ENCODE data around the gene CCDC102A.
"Not testable (repeated sequence)": the region's sequence is repeated elsewhere in the genome, so short reads cannot be mapped to it uniquely, and the experiment has no call there.

CCDC102A gene

DNA sequence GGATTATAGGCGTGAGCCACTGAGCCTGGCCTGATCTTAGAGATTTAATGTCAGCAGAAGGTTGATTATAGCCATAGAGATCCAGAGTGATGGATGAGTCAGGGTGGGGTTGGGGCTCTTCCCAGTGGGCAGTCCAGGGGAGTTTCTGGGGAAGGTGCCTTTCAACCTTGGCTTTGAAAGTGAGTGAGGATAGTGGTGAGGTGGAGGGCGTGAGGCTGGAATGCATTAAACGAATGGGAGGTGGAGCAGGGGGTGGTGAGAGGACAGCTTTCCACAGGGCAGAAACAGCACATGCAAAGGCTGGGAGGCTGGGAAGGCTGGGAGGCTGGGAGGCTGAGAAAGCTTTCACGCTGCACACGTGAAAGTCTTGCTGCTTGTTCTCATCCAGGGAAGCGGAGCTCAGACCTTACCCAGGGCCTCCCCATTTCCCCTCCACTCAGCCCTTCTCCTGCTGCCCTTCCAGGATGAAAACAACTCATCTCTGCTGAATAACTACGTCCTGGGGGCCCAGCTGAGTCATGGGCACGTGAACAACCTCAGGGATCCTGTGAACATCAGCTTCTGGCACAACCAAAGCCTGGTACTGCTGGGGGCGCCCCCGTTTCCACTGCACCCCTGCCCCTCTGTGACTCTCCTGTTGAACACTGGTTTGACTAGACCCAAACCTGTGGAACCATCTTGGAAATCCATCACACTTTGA lies 28.4 kb upstream of the CCDC102A start:
- DNase-seq: no peak

GRCh38 chr16:57563761-57564160 lies 27.4 kb upstream of the CCDC102A start:
- DNase-seq: no peak

GRCh38 chr16:57563487-57563750 lies 27.0 kb upstream of the CCDC102A start:
- DNase-seq: no peak

GRCh38 chr16:57562669-57563486 lies 26.5 kb upstream of the CCDC102A start:
- DNase-seq: no peak

GRCh38 chr16:57562066-57562465 lies 25.7 kb upstream of the CCDC102A start:
- DNase-seq: no peak

- no peak for DNase-seq
These were observed 22.9 kb upstream of the CCDC102A start for GRCh38 chr16:57559072-57559790.

DNA sequence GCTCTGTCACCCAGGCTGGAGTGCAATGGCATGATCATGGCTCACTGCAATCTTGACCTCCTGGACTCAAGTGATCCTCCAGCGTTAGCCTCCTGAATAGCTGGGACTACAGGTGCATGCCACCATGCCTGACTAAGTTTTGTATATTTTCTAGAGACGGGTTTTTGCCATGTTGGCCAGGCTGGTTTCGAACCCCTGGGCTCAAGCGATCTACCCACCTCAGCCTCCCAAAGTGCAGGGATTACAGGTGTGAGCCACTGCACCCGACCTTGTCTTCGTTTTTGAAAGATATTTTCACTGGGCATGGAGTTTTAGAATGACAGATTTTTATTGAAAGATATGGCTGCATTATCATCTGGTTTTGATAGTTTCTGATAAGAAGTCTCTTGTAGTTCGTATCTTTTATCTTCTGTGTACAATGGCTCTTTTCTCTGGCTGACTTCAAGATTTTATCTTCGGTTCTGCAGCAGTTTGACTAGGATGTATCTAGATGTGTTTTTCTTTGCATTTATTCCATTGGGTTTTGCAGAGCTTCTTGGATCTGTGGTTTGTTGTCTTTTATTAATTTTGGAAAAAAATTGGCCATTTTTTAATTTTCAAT lies 20.7 kb upstream of the CCDC102A start:
- DNase-seq: no peak

DNA sequence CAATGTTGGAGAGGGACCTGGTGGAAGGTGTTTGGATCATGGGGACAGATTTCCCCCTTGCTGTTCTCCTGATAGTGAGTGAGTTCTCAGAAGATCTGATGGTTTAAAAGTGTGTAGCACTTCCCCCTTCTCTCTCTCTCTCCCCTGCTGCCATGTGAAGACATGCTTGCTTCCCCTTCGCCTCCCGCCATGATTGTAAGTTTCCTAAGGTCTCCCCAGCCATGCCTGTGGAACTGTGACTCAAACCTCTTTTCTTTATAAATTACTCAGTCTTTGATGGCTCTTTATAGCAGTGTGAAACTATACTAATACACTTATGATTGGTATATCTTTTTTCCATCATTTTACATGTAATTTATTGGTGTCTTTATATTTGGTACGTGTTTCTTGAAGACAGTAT lies 19.5 kb upstream of the CCDC102A start:
- DNase-seq: no peak

DNA sequence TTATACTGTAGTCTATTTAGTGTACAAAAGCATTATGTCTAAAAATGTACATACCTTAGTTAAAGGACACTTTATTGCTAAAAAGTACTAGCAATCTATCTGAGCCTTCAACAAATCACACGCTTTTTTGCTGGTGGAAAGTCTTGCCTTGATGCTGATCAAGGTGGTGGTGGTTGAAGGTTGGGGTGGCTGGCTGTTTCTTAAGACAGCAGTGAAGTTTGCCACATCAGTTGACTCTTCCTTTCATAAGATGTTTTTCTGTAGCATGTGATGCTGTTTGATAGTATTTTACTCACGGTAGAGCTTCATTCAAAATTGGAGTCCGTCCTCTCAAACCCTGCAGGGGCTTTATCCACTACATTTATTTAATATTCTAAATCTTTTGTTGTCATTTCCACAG lies 14.7 kb upstream of the CCDC102A start:
- DNase-seq: no peak

DNA sequence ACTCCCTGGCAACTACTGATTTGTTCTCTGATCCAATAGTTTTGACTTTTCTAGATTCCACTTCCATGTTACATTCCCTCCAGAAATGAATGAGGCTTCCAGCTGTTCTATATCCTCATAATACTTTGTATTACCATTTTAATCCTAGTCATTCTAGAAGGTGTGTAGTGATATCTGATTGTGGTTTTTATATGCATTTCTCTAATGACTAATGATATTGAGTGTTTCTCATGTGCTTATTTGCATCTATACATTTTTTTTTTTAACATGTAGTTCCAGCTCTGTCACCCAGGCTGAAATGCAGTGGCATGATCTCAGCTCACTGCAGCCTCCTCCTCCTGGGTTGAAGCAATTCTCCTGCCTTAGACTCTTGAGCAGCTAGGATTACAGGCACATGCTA lies 13.4 kb upstream of the CCDC102A start:
- no peak for DNase-seq

- no peak for DNase-seq
These were observed 12.0 kb upstream of the CCDC102A start for GRCh38 chr16:57548408-57548807.

DNA sequence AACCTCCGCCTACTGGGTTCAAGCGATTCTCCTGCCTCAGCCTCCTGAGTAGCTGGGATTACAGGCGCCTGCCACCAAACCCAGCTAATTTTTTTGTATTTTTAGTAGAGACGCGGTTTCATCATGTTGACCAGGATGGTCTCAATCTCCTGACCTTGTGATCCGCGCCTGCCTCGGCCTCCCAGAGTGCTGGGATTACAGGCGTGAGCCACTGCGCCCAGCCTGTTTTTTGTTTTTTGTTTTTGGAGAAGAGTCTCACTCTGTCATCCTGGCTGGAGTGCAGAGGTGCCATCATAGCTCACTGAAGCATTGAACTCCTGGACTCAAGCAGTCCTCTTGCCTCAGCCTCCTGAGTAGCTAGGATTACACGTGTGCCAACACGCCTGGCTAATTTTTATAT lies 11.2 kb upstream of the CCDC102A start:
- not testable (repeated sequence) for DNase-seq

- DNase-seq: no peak
These were observed 7.8 kb upstream of the CCDC102A start for GRCh38 chr16:57544124-57544653.

DNA sequence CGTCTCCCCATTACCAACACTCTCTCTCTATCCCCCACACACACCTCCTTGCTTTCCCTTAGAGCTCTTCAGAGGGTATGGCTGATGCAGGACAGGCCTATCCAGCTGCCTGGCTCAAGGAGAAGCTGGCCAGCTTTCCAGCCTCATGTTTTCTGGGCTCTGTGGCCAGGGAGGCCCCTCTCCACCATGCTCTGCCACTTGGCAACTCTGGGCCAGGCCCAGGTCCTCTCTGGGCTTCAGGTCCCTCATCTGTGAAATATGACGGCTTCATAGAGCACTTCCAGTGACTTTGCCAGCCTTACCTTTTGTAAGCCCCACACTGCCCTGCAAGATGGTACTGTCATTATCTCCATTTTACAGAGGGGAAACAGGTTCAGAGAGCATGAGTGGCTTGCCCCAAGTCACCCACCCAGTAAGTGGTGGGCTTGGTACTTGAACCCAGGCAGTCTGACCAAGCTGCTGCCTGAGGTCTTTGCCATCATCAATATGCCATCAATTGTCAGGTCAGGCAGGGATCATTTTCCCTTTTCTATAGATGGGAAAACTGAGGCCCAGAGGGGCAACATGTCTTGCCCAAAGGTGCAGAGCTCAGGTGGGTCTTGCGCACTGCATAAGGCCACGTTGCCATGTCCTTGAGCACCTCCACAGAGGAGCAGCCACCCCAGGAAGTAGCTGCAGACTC lies 5.5 kb upstream of the CCDC102A start:
- no peak for DNase-seq

DNA sequence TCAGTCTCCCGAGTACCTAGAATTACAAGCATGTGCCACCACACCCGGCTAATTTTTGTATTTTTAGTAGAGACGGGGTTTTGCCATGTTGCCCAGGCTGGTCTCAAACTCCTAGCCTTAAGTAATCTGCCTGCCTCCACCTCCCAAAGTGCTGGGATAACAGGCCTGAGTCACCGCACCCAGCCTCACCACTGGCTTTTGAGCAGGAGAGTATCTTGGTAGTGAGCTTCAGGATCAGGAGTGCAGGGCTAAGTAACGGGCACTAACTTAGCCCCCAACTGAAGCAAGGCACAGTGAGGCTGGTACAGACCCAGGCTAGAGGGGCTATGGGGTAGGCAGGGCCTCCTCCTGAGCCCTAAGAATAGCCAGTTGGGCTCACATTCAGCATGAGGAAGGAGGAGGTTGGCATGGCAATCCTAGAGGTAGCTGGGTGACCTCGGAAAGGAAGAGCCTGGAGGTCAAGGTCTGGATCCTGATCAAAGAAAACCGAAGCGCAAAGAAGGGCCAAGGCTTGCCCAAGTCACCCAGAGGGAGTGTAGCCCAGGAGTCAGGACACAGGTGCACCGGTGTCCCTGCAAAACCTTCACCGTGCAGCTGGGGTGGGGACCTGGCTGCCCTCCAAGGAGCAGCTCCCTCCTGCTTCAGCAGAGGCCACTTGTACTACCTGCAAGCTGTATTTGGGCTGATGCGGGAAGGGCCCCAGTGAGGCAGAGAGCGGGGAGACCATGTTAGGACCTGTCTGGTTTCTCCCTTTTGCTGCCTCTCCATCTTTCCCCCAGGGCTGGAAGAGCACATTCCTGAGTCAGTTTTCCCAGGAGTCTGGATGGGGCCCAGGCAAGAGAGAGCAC lies 4.8 kb upstream of the CCDC102A start:
- DNase-seq: no peak

DNA sequence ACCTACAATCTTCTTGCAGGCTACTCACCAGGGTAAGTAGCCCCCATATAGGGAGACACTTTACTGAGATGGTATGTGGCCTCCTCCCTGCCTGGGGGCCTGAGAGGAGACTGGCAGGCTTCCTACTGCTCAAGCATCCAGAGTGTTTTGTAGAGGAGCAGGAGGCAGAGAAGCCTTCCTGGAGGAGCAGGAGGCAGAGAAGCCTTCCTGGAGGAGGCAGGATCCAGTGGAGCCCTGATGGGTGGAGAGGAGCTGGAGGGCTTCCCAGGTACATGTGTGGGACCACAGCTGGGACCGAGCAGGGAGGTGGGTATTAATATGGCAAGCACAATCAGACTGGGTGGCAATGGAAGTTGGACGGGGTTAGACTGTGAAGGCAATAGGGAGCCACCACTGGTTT lies 4.0 kb upstream of the CCDC102A start:
- DNase-seq: no peak

GRCh38 chr16:57539072-57539796 lies 2.9 kb upstream of the CCDC102A start:
- no peak for DNase-seq

DNA sequence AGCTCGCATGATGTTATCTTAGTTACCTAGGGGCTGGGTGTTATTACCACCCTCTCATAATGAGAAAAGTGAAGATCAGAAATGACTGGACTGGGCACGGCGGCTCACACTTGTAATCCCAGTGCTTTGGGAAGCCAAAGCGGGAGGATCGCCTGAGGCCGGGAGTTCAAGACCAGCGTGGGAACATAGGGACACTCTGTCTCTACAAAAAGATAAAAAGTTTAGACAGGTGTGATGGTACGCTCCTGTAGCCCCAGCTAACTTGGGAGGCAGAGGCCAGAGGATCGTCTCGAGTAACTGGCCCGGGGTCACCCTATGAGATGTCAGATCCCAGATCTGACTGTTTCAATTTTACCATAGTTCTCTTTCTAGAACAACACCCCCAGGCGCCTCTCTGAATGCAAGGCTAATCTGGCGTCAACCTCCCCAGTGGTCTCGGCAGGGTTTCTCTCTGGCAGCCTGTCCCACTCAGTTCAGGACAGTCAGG lies 1.9 kb upstream of the CCDC102A start:
- DNase-seq: no peak

DNA sequence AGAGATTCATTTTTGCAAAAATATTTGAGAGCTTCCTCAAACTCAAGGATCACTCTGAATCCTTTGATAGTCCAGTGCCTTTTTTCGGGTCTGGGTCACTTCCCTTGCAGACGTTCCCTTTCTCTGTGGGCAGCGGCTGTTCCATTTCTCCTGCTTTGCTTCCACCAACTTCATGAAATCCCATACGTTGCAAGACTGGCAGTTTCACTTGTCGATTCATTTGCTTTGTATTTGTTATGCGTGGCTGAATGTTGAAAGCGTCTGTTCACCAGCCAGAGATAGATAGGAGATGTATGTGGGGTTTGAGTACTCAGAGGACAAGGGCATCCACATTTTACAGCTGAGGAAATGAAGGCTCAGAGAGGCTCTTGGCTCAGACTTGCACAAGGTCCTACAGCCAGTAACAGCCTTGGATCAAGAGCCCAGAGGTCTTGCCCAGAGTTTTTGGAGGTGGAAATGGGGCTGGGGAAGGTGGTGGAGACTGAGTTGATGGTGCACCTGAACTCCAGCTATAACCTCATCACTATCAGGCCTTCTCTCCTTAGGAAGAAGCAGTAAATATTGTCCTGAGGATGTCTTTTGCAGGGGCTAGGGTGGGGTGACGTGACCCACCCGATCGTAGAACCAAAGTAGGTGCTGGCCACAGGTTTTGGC lies 1.3 kb upstream of the CCDC102A start:
- no peak for DNase-seq

DNA sequence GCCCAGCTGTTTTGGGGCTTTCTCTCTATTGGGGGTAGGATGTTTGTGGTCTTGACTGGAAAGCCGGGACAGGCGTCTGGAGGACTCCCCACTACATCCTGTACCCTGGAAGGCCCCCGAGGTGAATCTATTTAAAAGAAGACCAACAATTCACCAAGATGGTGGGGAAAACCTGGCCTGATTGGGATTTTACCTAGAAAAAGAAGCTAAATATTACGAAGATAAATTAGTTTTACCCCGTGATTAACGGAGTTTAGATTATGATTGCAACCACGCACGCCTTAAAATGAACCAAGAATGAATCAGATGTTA lies 779 bp upstream of the CCDC102A start:
- no peak for DNase-seq
